Breast epithelium (tissue), 4 donors: ENCODE measurements around the gene NMRK2. TPM values are rescaled to one million over a fixed set of nuclear protein-coding genes. Genes with fewer than 3 reads are reported as not detected.

Source experiments
- DNase-seq, 2 donors: peaks; one replicate each; pipeline ENCODE4 v3.0.0-alpha.2; 2019; ENCODE audit warnings: low spot score in 2 of 2
- H3K27ac ChIP-seq, 2 donors: fragments of 200-600 bp; sonication (generic) in 1 of 2; one replicate each; pipeline ENCODE4 v1.5.1; 2016 to 2019; ENCODE audit warnings: mild to moderate bottlenecking in 1 of 2
- H3K27me3 ChIP-seq, 2 donors: fragments of 200-600 bp; sonication (generic) in 1 of 2; one replicate each; pipeline versions ENCODE4 v1.5.1 to v1.6.0; 2017 to 2019; ENCODE audit warnings: control low read depth in 1 of 2, mild to moderate bottlenecking in 1 of 2
- H3K36me3 ChIP-seq: fragments of 200-600 bp; one replicate; pipeline ENCODE4 v1.5.1; 2019
- H3K4me1 ChIP-seq, 2 donors: fragments of 200-600 bp; sonication (generic); one replicate each; pipeline ENCODE4 v1.5.1; 2016 to 2019; ENCODE audit warnings: control low read depth in 1 of 2
- H3K4me3 ChIP-seq, 3 donors: fragments of 200-600 bp; sonication (generic); 1 replicate in 2 of 3; 2 replicates in 1 of 3; pipeline ENCODE4 v1.5.1; 2016 to 2019; ENCODE audit warnings: mild to moderate bottlenecking in 3 of 3, moderate library complexity in 2 of 3
- H3K9me3 ChIP-seq, 2 donors: fragments of 200-600 bp; sonication (generic) in 1 of 2; one replicate each; pipeline ENCODE4 v1.5.1; 2016 to 2019; ENCODE audit warnings: control low read depth in 1 of 2
- POLR2A ChIP-seq: fragments of 450-650 bp; IDR thresholded peaks from one replicate; pipeline ENCODE4 v1.6.1; 2016; ENCODE audit warnings: antibody characterized with exemption, mild to moderate bottlenecking, moderate library complexity
- POLR2AphosphoS5 ChIP-seq, 3 donors: sonication (generic); formaldehyde crosslinking; IDR thresholded peaks; one replicate each; pipeline ENCODE4 v1.6.1; 2017; ENCODE audit warnings: antibody characterized with exemption in 3 of 3
- intact Hi-C: fragments of 100-400 bp; cut with DNase I; formaldehyde crosslinking; loops from one replicate; pipeline ENCODE4 v1.15.1; 2023; ENCODE audit warnings: low total_unique reads
- total RNA-seq, 3 donors: library from RNA; depleted of rRNA; stranded (reverse); fragments of >200 nt; gene quantifications; one replicate each; pipeline ENCODE4 v1.1.0, GENCODE V29; 2016
- TF ChIP-seq, protein P1 (sequence below), 3 donors: fragments of 450-650 bp; IDR thresholded peaks; one replicate each; pipeline ENCODE4 v1.5.1; 2016 to 2017; ENCODE audit warnings: antibody characterized with exemption in 3 of 3, mild to moderate bottlenecking in 3 of 3, moderate library complexity in 3 of 3

Gene NMRK2
- total RNA-seq, 3 donors from 2014 or later = 0.73 to 0.98 TPM; not detected in 1

DNA sequence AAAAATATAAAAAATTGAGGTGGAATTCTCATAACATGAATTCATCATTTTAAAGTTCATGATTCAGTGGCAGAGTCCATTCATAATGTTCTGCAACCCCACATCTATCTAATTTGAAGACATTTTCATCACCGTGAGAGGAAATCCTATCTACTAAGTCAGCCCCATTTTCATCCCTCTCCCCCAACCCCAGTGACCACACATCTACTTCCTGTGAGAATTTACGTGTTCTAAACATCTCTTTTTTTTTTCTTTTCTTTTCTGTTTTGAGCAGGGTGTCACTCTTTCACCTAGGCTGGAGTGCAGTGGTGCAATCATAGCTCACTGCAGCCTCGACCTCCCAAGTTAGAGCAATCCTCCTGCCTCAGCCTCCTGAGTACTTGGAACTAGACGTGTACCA, 34.9 kb upstream of the NMRK2 start:
- Histone ChIP-seq H3K9me3 (peaks cover 0 to 9% of the 10 kb centered on the region in 2 donors), H3K4me3 (no peak overlapping the region), H3K27ac (no peak overlapping the region), H3K36me3 (no peaks in the 10 kb centered on the region), H3K4me1 (no peaks in the 10 kb centered on the region), H3K27me3 (peaks cover 0 to 31% of the 10 kb centered on the region in 2 donors)
- DNase-seq = no peak
- intact Hi-C loops = no loop called here
- no peak for TF ChIP-seq POLR2AphosphoS5 (IDR thresholded peaks at IDR 0.05)

DNA sequence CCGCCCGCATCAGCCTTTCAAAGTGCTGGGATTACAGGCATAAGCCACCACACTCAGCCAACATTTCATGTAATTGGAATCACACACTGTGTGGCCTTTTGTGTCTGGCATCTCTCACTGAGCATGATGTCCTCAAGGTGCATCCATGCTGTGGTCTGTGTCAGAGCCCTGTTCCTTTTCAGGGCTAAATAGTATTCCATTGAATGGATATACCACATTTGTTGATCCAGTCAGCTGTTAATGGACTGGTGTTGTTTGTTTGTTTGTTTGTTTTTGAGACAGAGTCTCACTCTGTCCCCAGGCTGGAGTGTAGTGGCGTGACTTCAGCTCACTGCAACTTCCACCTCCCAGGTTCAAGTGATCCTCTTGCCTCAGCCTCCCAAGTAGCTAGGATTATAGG, 34.4 kb upstream of the NMRK2 start:
- Histone ChIP-seq H3K9me3 (peaks cover 0 to 9% of the 10 kb centered on the region in 2 donors), H3K4me3 (no peak overlapping the region), H3K27ac (no peak overlapping the region), H3K4me1 (no peaks in the 10 kb centered on the region), H3K36me3 (no peaks in the 10 kb centered on the region), H3K27me3 (peaks cover 0 to 31% of the 10 kb centered on the region in 2 donors)
- intact Hi-C loops = no loop called here
- no peak for DNase-seq
- TF ChIP-seq POLR2A = no peak
- TF ChIP-seq, protein P1, sequence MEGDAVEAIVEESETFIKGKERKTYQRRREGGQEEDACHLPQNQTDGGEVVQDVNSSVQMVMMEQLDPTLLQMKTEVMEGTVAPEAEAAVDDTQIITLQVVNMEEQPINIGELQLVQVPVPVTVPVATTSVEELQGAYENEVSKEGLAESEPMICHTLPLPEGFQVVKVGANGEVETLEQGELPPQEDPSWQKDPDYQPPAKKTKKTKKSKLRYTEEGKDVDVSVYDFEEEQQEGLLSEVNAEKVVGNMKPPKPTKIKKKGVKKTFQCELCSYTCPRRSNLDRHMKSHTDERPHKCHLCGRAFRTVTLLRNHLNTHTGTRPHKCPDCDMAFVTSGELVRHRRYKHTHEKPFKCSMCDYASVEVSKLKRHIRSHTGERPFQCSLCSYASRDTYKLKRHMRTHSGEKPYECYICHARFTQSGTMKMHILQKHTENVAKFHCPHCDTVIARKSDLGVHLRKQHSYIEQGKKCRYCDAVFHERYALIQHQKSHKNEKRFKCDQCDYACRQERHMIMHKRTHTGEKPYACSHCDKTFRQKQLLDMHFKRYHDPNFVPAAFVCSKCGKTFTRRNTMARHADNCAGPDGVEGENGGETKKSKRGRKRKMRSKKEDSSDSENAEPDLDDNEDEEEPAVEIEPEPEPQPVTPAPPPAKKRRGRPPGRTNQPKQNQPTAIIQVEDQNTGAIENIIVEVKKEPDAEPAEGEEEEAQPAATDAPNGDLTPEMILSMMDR (IDR thresholded peaks at IDR 0.05) = no peak
- no peak for TF ChIP-seq POLR2AphosphoS5 (IDR thresholded peaks at IDR 0.05)

DNA sequence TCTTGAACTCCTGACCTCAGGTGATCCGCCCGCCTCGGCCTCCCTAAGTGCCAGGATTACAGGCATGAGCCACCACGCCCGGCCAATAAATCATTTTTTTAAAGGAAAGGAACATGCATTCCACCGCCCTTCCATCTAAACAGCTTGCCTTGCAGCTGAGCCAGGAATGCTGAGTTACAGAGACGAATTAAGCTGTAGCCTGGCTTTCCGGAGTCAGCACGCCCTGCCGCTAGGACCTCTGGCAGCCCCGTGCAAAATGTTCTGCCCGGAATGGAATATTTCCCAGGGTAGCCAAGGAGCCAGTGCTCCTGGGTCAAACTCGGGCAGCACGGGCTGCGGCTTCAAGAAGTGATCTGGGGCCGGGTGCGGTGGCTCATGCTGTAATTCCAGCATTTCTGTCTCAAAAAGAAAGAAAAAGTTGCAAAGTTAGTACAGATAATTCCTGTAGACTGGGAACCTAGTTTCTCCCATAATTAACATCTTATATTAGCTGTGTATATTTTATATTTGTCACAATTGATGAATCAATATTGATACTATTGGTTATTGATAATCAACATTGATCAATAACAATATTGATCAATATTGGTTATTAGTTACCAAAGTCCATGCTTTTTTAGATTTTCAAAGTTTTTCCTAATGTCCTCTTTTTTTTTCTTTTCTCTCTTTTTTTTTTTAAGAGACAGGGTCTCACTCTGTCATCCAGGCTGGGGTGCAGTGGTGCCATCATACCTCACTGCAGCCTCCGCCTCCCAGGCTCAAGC, 33.2 kb upstream of the NMRK2 start:
- TF ChIP-seq POLR2A = no peak
- TF ChIP-seq, protein P1 (IDR thresholded peaks at IDR 0.05) = no peak
- TF ChIP-seq POLR2AphosphoS5 (IDR thresholded peaks at IDR 0.05) = no peak
- H3K27ac ChIP-seq = no peak overlapping the region
- H3K4me1 ChIP-seq = no peaks in the 10 kb centered on the region
- H3K27me3 ChIP-seq = peaks cover 0 to 30% of the 10 kb centered on the region in 2 donors
- no peak overlapping the region for H3K4me3 ChIP-seq
- intact Hi-C loops = no loop called here
- DNase-seq = no peak
- peaks cover 0 to 9% of the 10 kb centered on the region in 2 donors for H3K9me3 ChIP-seq
- no peaks in the 10 kb centered on the region for H3K36me3 ChIP-seq

DNA sequence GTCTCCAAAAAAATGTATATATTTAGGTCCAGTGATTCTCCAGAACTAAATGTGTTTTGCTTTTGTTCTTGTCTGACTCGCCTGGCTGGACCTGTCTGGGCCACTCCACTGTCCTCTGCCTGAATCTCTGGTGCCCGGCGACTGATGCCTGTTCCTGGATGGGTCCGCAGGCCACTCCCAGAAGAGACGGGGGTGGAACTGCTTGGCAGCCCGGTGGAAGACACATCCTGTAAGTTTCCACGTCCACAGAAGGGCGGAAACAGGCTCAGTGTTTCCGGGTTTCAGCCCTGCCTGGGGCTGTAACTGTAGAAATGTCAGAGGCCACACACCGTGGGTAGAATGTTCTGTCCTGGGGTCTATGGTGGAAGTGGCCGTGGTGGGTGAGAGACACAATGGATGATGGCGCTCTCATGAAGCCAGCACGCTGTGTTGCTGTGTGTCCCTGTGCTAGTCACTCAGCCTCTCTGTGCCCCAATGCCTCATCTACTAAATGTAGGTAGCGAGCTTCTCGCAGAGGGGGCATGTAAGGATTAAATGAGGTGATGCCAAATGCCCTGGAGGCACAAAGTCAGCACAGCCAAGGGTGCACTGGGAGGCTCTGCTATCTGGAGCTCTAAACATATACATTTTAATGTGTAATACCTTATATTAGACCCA, 30.4 kb upstream of the NMRK2 start:
- intact Hi-C loops = no loop called here
- TF ChIP-seq POLR2A = no peak

DNA sequence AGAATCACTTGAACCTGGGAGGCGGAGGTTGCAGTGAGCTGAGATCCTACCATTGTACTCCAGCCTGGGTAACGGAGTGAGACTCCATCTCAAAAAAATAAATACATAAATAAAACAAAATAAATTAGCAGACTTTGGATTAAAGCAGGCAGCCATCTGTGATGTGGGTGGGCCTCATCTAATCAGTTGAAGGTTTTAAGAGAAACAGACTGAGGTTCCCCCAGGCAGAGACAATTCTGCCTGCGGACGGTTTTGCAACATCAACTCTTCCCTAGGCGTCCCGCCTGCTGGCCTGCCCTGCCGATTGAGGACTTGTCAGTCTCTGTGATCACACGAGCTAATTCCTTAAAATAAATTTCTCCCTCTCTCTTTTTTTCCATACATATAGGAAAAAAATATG, 28.6 kb upstream of the NMRK2 start:
- Histone ChIP-seq H3K27me3 (peaks cover 0 to 32% of the 10 kb centered on the region in 2 donors), H3K9me3 (peaks cover 1 to 2% of the 10 kb centered on the region in 2 donors), H3K36me3 (no peaks in the 10 kb centered on the region), H3K4me1 (no peaks in the 10 kb centered on the region), H3K27ac (no peak overlapping the region), H3K4me3 (no peak overlapping the region)
- no peak for DNase-seq
- intact Hi-C loops = no loop called here
- no peak for TF ChIP-seq POLR2AphosphoS5 (IDR thresholded peaks at IDR 0.05)
- TF ChIP-seq POLR2A = no peak

More for the DNA sequence above, 30.4 kb upstream of the NMRK2 start:
- Histone ChIP-seq H3K9me3 (peaks cover 0 to 9% of the 10 kb centered on the region in 2 donors), H3K27ac (no peak overlapping the region), H3K27me3 (peaks cover 0 to 32% of the 10 kb centered on the region in 2 donors), H3K36me3 (no peaks in the 10 kb centered on the region), H3K4me3 (no peak overlapping the region), H3K4me1 (no peaks in the 10 kb centered on the region)
- DNase-seq = no peak

DNA sequence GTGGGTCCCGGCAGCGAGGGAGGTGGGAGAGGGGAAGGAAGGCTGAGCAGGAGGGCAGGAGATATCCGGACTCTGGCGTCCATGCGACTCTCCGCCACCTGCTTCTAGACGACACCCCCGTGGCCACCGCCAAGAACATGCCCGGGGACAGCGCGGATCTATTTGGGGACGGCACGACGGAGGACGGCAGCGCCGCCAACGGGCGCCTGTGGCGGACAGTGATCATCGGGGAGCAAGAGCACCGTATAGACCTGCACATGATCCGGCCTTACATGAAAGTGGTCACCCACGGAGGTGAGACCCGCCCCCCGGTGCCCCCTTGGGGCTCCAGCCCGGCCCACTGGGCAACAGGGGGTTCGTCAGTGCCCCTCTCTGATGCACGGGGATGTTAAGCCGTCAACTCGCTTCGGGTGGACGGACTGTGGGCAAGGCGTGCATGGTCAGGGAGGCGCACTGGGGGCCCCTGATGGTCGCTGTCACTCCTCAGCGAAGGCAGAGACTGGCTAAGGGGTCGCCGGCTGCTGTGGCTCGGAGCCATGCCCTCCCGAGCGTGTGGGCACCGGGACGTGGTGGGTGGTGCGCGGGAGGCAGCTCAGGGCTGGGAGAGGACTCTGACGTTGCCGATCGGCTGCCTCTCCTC, 25.1 kb upstream of the NMRK2 start:
- Histone ChIP-seq H3K9me3 (peaks cover 14% of the 10 kb centered on the region in 2 donors), H3K4me3 (no peak overlapping the region), H3K27ac (no peak overlapping the region), H3K36me3 (no peaks in the 10 kb centered on the region), H3K4me1 (no peaks in the 10 kb centered on the region), H3K27me3 (peaks cover 0 to 16% of the 10 kb centered on the region in 2 donors)
- intact Hi-C loops = no loop called here
- TF ChIP-seq POLR2AphosphoS5 (IDR thresholded peaks at IDR 0.05) (no peak), POLR2A (no peak)
- TF ChIP-seq, protein P1 (IDR thresholded peaks at IDR 0.05) = no peak
- no peak for DNase-seq
